Amniotic epithelial cell (primary cell): ENCODE results near the gene GPR160.
"Not testable (repeated sequence)": the region's sequence is repeated elsewhere in the genome, so short reads cannot be mapped to it uniquely, and the experiment has no call there.

ENCODE experiments used
- DNase-seq: peaks from one replicate; pipeline ENCODE4 v3.0.0-alpha.2; 2010; ENCODE audit warnings: low read depth

Gene GPR160

GRCh38 chr3:170111147-170111771, 73.5 kb downstream of the GPR160 start:
- DNase-seq = no peak

GRCh38 chr3:170114165-170114564, 76.4 kb downstream of the GPR160 start:
- not testable (repeated sequence) for DNase-seq

DNA sequence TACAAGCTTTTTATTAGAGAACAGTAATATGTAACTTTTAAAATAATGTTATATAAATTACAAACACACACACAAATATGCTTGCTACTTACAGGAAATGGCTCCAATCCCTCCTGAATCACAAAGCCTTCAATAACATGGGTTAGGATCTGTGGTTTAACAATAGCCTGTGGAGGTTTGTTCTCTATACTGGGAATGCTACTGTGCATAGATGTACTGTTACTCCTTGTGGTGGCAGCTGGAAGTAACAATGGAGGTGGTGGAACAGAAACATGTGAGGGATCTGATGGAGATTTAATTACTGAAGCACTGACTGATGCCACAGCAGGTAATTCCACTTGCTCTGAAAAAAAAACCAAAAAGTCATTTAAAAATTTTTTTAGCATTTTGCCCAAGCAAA, 79.3 kb downstream of the GPR160 start:
- DNase-seq = peak; percentile 12

- no peak for DNase-seq
Measured at GRCh38 chr3:170128259-170128976, 90.6 kb downstream of the GPR160 start.

DNA sequence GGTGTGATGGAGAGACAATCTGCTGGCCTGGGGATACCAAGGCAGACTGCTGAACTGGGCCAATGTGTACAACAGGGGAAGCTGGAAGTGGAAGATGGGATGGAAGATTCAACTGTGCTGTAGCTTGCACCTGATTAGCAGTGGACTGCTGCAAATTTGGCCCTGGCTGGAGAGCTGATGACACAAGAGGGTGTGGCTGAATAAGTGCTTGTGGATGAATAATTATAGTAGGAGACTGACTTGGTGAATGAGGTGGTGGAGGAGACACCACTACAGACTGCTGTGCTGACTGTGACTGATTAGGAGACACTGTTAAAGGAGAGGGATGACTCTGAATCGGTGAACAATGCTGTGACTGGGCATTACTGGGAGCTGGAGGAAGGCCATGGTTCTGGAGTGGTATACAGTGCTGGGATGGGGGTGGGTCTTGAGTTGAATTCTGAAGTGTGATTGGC, 91.2 kb downstream of the GPR160 start:
- peak; percentile 30 for DNase-seq

GRCh38 chr3:170130532-170130931, 92.7 kb downstream of the GPR160 start:
- DNase-seq = no peak

GRCh38 chr3:170132335-170132734, 94.5 kb downstream of the GPR160 start:
- DNase-seq = no peak
